ENCODE results near the gene BCL2. TPM values are rescaled to one million over a fixed set of nuclear protein-coding genes. Genes with fewer than 3 reads are reported as not detected.

Gene BCL2
- total and polyA plus RNA-seq, 8 donors = 6.3 to 11.3 (median 10.8) TPM

- H3K9me3 ChIP-seq = no peaks in the 10 kb centered on the region
- peaks cover 0 to 13% of the 10 kb centered on the region in 2 donors for H3K4me1 ChIP-seq
- ATAC-seq = peak; percentile 15
- intact Hi-C loops (cut with DNase I) = no loop called here
- H3K4me3 ChIP-seq = no peak overlapping the region
- H3K27me3 ChIP-seq = no peaks in the 10 kb centered on the region
- no peak overlapping the region for H3K27ac ChIP-seq
- DNase-seq = no peak
- no peak for TF ChIP-seq CTCF (IDR thresholded peaks at IDR 0.05)
- H3K36me3 ChIP-seq = no peaks in the 10 kb centered on the region
Observed at GRCh38 chr18:63218472-63218871, 101.1 kb downstream of the BCL2 start.

GRCh38 chr18:63216516-63217311 lies 102.9 kb downstream of the BCL2 start:
- Histone ChIP-seq H3K36me3 (no peaks in the 10 kb centered on the region), H3K27ac (peak overlapping the region in 1 of 2 donors; percentile 9)

GRCh38 chr18:63213936-63214671 lies 105.5 kb downstream of the BCL2 start:
- Histone ChIP-seq H3K27ac (no peak overlapping the region), H3K4me3 (no peak overlapping the region), H3K4me1 (peaks cover 0 to 9% of the 10 kb centered on the region in 2 donors), H3K27me3 (no peaks in the 10 kb centered on the region), H3K36me3 (no peaks in the 10 kb centered on the region), H3K9me3 (no peaks in the 10 kb centered on the region)
- no peak for TF ChIP-seq CTCF (IDR thresholded peaks at IDR 0.05)
- intact Hi-C loops (cut with DNase I) = no loop called here
- DNase-seq (no peak), ATAC-seq (no peak)

More at GRCh38 chr18:63216516-63217311, 102.9 kb downstream of the BCL2 start:
- ATAC-seq (no peak), DNase-seq (no peak)
- no peaks in the 10 kb centered on the region for H3K9me3 ChIP-seq
- peaks cover 0 to 9% of the 10 kb centered on the region in 2 donors for H3K4me1 ChIP-seq
- no peak overlapping the region for H3K4me3 ChIP-seq
- H3K27me3 ChIP-seq = no peaks in the 10 kb centered on the region
- no peak for TF ChIP-seq CTCF (IDR thresholded peaks at IDR 0.05)
- intact Hi-C loops (cut with DNase I) = no loop called here

GRCh38 chr18:63213331-63213900 lies 106.2 kb downstream of the BCL2 start:
- Histone ChIP-seq H3K4me3 (no peak overlapping the region), H3K36me3 (no peaks in the 10 kb centered on the region), H3K27me3 (no peaks in the 10 kb centered on the region), H3K4me1 (peaks cover 0 to 9% of the 10 kb centered on the region in 2 donors), H3K9me3 (no peaks in the 10 kb centered on the region), H3K27ac (no peak overlapping the region)
- TF ChIP-seq CTCF (IDR thresholded peaks at IDR 0.05) = no peak
- intact Hi-C loops (cut with DNase I) = no loop called here
- no peak for DNase-seq
- ATAC-seq = peak; percentile 42

GRCh38 chr18:63210521-63210920 lies 109.0 kb downstream of the BCL2 start:
- Histone ChIP-seq H3K4me3 (no peak overlapping the region), H3K36me3 (no peaks in the 10 kb centered on the region), H3K27me3 (no peaks in the 10 kb centered on the region), H3K27ac (no peak overlapping the region), H3K9me3 (no peaks in the 10 kb centered on the region), H3K4me1 (peaks cover 0 to 20% of the 10 kb centered on the region in 2 donors)
- no peak for TF ChIP-seq CTCF (IDR thresholded peaks at IDR 0.05)
- ATAC-seq (no peak), DNase-seq (no peak)
- intact Hi-C loops (cut with DNase I) = no loop called here

Measured in left lung (tissue), 10 donors.